K562 (cell line): ENCODE results near the gene TRMT10B.
"Not testable (repeated sequence)": the region's sequence is repeated elsewhere in the genome, so short reads cannot be mapped to it uniquely, and the experiment has no call there.

ENCODE experiments used
- CREM ChIP-seq: IDR thresholded peaks from 2 replicates; pipeline ENCODE4 v1.6.1; 2014; ENCODE audit warnings: antibody characterized with exemption, low read depth
- MAX ChIP-seq: sonication (generic); formaldehyde crosslinking; IDR thresholded peaks from 2 replicates; pipeline ENCODE4 v1.9.0; 2022; ENCODE audit warnings: mild to moderate bottlenecking, missing genetic modification reagents
- SRF ChIP-seq, 2 experiments: fragments of 250-450, 450-650 bp in 1 of 2; sonication (Bioruptor Pico) in 1 of 2; sonication (generic) in 1 of 2; formaldehyde crosslinking; IDR thresholded peaks; 2 replicates each; pipeline versions ENCODE4 v1.5.0 to v1.5.1; 2020 to 2022; ENCODE audit warnings: mild to moderate bottlenecking in 1 of 2, missing genetic modification reagents in 1 of 2

- TF ChIP-seq SRF (CRISPR knock-in tag; IDR thresholded peaks at IDR 0.05); CREM; MAX (CRISPR knock-in tag): not testable (repeated sequence)
Observed at GRCh38 chr9:37751704-37752103, 1.9 kb upstream of the TRMT10B start.
